ENCODE measurements around the gene OR2T3.
"Not testable (repeated sequence)": the region's sequence is repeated elsewhere in the genome, so short reads cannot be mapped to it uniquely, and the experiment has no call there.

The OR2T3 gene

DNA sequence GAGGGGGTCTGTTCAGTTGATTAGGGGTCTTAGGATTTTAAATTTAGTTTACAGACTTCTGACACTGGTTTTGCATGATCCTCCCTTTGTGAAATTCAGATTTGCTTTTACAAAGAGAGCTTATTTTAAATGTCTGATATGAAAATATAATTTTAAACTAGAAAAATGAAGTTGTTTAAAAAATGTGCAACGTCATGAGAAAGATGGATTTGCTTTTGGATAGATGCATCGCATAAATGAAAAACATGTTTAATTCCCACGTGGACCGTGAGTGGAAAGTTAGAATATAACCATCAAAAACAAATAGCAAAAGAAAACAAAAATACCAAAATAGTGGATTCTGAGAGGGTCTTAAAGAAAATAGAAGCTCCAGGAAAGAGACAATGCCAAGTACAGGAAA, 2.0 kb upstream of the OR2T3 start:
- DNase-seq (ENCODE audit: low spot score): no peak

DNA sequence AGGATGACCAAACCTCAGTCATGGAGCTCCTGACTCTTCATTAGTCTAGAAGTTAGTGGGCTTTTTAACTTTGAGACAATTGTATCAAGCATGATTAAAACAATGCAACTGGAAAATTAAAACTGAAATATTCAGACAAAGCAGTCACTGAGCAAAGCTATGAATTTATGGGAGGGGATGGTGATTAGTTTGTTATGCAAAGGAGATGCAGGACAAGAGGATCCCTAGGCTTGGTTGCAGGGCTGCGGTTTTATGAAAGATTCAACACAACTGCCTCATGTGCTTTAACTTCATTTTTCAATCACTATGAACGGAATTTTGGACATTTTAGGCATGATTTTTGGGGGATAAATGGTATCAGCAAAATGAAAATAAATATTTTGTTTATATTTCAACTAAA, 1.0 kb upstream of the OR2T3 start:
- not testable (repeated sequence) for DNase-seq (ENCODE audit: low spot score)

DNA sequence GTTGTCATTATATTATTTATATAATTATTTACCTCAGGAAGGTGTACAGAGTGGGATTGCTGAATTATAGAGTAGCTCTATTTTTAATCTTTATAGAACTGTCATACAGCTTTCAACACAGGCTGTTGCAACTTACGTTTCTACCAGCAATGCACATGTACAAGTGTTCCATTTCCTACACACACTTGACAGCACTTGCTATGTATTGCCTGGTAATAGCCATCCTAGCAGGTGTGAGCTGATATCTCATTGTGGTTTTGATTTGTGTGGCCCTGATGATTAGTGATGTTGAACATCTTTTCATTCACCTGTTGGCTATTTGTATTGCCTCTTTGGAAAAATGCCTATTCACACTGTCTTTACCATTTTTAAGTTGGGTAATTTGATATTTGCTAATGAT, 2.5 kb downstream of the OR2T3 start:
- DNase-seq (ENCODE audit: low spot score): not testable (repeated sequence)

DNA sequence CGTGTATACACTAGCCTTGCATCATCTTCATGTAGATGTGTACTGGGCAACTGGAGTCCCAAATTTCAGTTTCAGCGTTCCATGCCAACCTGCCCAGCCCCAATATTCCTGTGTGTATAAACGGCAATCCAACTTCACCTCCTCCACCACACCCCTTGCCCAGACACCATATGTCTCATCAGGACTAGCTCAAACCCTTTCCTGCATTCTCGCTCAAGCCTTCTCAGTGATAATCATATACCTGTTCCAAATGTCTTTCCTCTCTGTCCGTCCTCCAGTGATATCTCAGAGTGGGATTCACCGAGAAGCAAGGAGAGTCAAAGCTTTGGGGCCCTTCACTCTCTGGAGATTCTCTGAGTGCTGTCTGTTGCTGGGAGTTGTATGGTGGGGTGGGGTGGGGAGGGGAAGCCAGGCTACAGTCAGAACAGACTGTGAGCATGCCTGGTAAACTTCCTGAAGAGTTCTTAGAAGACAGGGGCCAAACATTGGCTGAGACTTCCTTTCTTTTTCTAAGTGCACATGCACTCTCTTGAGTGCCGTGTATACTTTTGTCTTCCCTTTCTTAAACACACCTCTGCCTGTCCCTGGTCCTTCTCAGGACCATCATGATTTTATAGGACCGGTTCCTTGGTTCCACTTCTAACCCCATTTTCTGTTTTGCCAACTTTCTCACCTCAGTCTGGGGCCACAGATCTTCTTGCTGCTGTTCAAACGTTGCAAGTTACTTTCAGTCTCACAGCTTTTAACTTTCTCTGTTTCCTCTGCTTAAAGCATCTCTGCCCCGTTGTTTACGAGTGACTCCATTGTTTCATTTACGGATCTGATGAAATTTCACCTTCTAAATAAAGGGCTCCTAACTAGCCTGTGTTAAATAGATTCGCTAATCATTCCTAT, 8.8 kb downstream of the OR2T3 start:
- DNase-seq (ENCODE audit: low spot score): not testable (repeated sequence)

DNA sequence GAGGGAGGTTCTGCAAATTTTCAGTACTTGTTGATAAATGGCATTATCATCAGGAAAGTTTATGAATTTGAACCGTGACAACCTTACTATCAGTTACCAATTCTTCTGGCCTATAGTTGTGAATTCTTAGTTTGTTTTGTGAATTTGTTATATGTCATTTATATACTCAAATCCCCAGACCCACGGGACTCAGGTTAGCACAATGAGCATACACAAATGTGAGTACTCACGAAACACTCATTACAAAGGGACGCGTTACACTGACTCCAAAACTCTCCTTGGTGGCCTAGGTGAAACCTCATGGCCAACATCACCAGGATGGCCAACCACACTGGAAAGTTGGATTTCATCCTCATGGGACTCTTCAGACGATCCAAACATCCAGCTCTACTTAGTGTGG, 15.1 kb downstream of the OR2T3 start, which contains the start of gene OR2T5:
OR2T5 (plus strand) TSS at position 301 of the 400 bp plus-strand sequence; CDS start at position 301, 0 bp downstream.
- not testable (repeated sequence) for DNase-seq (ENCODE audit: low spot score)

DNA sequence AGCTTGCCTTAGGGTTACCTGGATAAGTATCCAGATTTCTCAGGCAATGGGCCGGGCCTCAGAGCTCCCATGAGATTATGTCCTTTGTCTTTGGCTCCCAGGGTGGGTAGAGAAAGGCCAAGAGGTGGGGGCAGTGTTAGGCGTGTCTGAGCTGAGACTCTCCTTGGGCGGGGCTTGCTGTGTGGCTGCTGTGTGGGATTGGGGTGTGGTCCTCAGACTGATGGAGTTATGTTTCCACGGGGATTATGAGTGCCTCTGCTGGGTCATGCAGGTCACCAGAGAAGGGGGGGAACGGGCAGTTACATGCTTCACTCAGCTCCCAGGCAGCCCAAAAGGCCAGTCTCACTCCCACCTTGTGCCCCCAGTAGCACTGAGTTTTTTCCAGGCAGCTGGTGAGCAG, 23.5 kb downstream of the OR2T3 start:
- not testable (repeated sequence) for DNase-seq (ENCODE audit: low spot score)

DNA sequence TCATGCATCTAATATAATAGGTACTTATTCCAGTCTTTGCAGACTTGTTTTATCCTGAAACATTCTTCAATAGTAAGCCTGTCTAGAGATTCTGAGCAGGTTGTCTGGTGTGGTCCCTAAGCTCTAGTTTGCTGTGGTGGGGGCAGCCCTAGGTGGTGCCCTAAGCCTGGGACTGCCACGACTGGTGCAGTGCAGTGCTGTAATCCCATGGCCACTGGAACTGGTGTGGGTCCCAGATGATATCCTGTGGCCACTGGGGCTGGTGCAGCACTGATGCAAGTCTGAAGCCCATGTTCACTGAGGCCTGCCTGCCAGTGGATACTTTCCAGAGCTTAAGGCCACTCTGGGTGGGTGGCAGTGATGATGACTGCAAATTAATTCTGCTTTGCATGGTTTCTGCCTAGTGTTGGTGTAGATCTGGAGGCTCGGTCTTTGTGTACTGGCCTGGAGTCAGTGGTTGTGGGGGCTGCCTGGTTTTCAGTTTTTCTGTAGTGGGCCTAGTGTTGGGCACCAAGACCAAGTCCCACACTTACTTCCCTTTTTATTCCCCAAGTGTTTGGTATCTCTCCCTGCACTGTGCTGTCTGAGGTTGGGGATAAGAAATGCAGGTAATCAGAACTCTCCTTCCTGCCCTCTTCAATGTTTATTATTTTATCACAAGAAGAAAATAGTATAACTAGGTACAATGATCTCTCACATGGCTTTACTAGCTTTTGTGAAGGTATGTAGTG, 27.3 kb downstream of the OR2T3 start:
- not testable (repeated sequence) for DNase-seq (ENCODE audit: low spot score)

DNA sequence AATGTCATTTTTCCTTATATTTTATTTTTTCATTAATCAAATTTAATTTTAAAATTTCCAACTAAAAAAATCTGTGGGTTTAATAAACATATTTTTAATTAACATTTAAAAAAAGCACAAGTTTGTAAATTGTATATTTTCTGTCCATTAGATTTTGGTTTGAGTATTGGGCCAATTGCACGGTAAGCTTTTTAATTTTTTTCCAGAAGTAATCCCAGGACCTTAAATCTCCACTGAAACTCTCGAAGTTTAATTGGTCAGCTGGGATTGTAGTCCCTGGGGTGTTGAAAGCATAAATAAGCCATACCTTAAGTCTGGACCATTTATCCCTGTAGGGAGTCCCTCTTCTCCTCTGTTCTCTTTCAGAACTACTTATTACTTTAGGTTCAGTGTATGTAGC, 34.6 kb downstream of the OR2T3 start, which contains the start of gene OR2G6:
OR2G6 (plus strand) TSS at position 301 of the 400 bp plus-strand sequence. CDS start 13,574 bp downstream, outside the sequence.
- not testable (repeated sequence) for DNase-seq (ENCODE audit: low spot score)

DNA sequence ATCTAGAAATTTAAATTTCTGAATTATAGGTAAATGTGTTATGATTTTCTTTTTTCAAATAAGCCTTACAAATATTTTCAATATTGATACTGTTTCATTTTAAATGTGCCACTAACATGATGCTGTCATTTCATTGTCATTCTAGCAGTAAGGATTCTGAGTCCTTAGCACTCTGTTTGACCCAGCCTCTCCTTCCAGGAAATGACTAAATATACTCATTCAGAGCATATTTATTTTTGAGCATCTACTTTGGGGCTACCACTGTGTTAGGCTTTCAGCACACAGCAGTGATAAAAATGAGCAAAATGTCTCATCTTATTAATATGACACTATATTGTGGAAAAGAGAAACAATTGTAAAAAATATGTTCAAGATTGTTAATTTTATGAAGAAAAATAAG, 37.1 kb downstream of the OR2T3 start:
- DNase-seq (ENCODE audit: low spot score): not testable (repeated sequence)

DNA sequence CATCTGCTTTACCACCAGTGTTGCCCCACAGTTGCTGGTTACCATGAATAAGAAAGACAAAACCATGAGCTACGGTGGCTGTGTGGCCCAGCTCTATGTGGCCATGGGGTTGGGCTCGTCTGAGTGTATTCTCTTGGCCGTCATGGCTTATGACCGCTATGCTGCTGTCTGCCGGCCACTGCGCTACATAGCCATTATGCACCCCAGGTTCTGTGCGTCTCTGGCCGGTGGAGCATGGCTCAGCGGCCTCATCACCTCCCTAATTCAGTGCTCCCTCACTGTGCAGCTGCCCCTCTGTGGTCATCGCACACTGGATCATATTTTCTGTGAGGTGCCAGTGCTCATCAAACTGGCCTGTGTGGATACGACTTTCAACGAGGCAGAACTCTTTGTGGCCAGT, 48.7 kb downstream of the OR2T3 start:
- no peak for DNase-seq (ENCODE audit: low spot score)
